Hepatocyte (in vitro differentiated cells): Measurements from ENCODE around the gene RALA. TPM values are rescaled to one million over a fixed set of nuclear protein-coding genes. Genes with fewer than 3 reads are reported as not detected.

ENCODE experiments used
- DNase-seq: peaks from one replicate; pipeline ENCODE4 v3.0.0-alpha.2; 2016; ENCODE audit warnings: low spot score
- H2AFZ ChIP-seq: fragments of 200-600 bp; sonication (generic); 2 replicates; pipeline ENCODE4 v1.6.0; 2016; ENCODE audit warnings: antibody characterized with exemption, mild to moderate bottlenecking
- H3K27ac ChIP-seq: fragments of 200-600 bp; sonication (generic); 2 replicates; pipeline ENCODE4 v1.5.1; 2016; ENCODE audit warnings: mild to moderate bottlenecking
- H3K27me3 ChIP-seq: fragments of 200-600 bp; sonication (generic); 2 replicates; pipeline ENCODE4 v1.6.1; 2016
- H3K36me3 ChIP-seq: fragments of 200-600 bp; sonication (generic); replicated peaks from 2 replicates; pipeline ENCODE4 v1.5.1; 2016; ENCODE audit warnings: low read depth; ENCODE audit not compliant: insufficient read depth
- H3K4me1 ChIP-seq: fragments of 200-600 bp; sonication (generic); 2 replicates; pipeline ENCODE4 v1.5.1; 2016; ENCODE audit warnings: mild to moderate bottlenecking, moderate library complexity; ENCODE audit not compliant: insufficient read depth
- H3K4me2 ChIP-seq: fragments of 200-600 bp; sonication (generic); 2 replicates; pipeline ENCODE4 v1.6.0; 2016
- H3K4me3 ChIP-seq: fragments of 200-600 bp; sonication (generic); 2 replicates; pipeline ENCODE4 v1.5.1; 2016; ENCODE audit warnings: mild to moderate bottlenecking
- H3K79me2 ChIP-seq: fragments of 200-600 bp; sonication (generic); 2 replicates; pipeline ENCODE4 v1.6.0; 2017; ENCODE audit warnings: mild to moderate bottlenecking
- H3K9me2 ChIP-seq: fragments of 200-600 bp; sonication (generic); replicated peaks from 2 replicates; pipeline ENCODE4 v1.6.0; 2017; ENCODE audit warnings: mild to moderate bottlenecking; ENCODE audit not compliant: insufficient read depth
- H3K9me3 ChIP-seq: fragments of 200-600 bp; sonication (generic); 2 replicates; pipeline ENCODE4 v1.5.1; 2016; ENCODE audit warnings: low read depth, mild to moderate bottlenecking
- H4K20me1 ChIP-seq: fragments of 200-600 bp; sonication (generic); 2 replicates; pipeline ENCODE4 v1.6.0; 2016; ENCODE audit warnings: mild to moderate bottlenecking; ENCODE audit not compliant: insufficient read depth, poor library complexity, severe bottlenecking
- CTCF ChIP-seq: fragments of 200-600 bp; sonication (generic); IDR thresholded peaks from 2 replicates; pipeline ENCODE4 v1.5.1; 2016; ENCODE audit warnings: antibody characterized with exemption, mild to moderate bottlenecking; ENCODE audit not compliant: poor library complexity
- EZH2 ChIP-seq: fragments of 200-600 bp; sonication (generic); IDR thresholded peaks from 2 replicates; pipeline ENCODE4 v1.6.1; 2016; ENCODE audit warnings: antibody characterized with exemption, mild to moderate bottlenecking, borderline replicate concordance
- EZH2phosphoT487 ChIP-seq: fragments of 200-600 bp; sonication (generic); IDR thresholded peaks from one replicate; pipeline ENCODE4 v1.6.1; 2018; ENCODE audit warnings: antibody characterized with exemption, mild to moderate bottlenecking, low read depth, moderate library complexity; ENCODE audit not compliant: unreplicated experiment, severe bottlenecking
- WGBS: methylation state at CpG from one replicate; pipeline ENCODE4 v1.1.6; 2016; ENCODE audit warnings: low lambda C conversion rate; ENCODE audit errors: missing lambda C conversion rate; 5-methylcytosine and 5-hydroxymethylcytosine counted together
- polyA plus RNA-seq: library from polyadenylated mRNA; unstranded; fragments of >200 nt; fragmentation: Nextera tagmentation; extraction: Ambion mirVana; gene quantifications from 2 replicates; pipeline ENCODE4 v1.2.1, GENCODE V29; 2016
- total RNA-seq: library from RNA; depleted of rRNA; stranded (reverse); fragments of >200 nt; gene quantifications from 2 replicates; pipeline ENCODE4 v1.2.3, GENCODE V29; 2014

The RALA gene
- total and polyA plus RNA-seq, 2 experiments from 2014 or later, result 25.5 to 42.8 TPM

GRCh38 chr7:39609113-39609934 lies 14.0 kb upstream of the RALA start:
- no peaks in the 10 kb centered on the region for H3K9me2 ChIP-seq

GRCh38 chr7:39609935-39610263 lies 13.5 kb upstream of the RALA start:
- Histone ChIP-seq H3K4me1 (no peaks in the 10 kb centered on the region), H3K4me3 (peak overlapping the region; percentile 20), H3K9me2 (no peaks in the 10 kb centered on the region), H3K36me3 (no peaks in the 10 kb centered on the region), H3K27ac (no peak overlapping the region), H3K4me2 (peak overlapping the region; percentile 86), H3K27me3 (no peaks in the 10 kb centered on the region), H3K79me2 (no peaks in the 10 kb centered on the region), H4K20me1 (no peaks in the 10 kb centered on the region), H3K9me3 (no peaks in the 10 kb centered on the region), H2AFZ (peak overlapping the region; percentile 58)
- WGBS, result 71% methylated on average over 5 of the region's 5 CpGs
- no peak for DNase-seq
- no peak for TF ChIP-seq EZH2
- no peak for TF ChIP-seq CTCF
- no peak for TF ChIP-seq EZH2phosphoT487

More at GRCh38 chr7:39609113-39609934, 14.0 kb upstream of the RALA start:
- peak overlapping the region; percentile 86 for H3K4me2 ChIP-seq
- no peaks in the 10 kb centered on the region for H4K20me1 ChIP-seq
- H3K4me1 ChIP-seq, result no peaks in the 10 kb centered on the region
- H3K36me3 ChIP-seq, result no peaks in the 10 kb centered on the region
- H2AFZ ChIP-seq, result peak overlapping the region; percentile 58
- H3K27me3 ChIP-seq, result no peaks in the 10 kb centered on the region
- H3K4me3 ChIP-seq, result peak overlapping the region; percentile 20
- 10% methylated on average over 32 of the region's 36 CpGs for WGBS
- TF ChIP-seq EZH2phosphoT487, result no peak
- TF ChIP-seq EZH2, result peak; percentile 9
- TF ChIP-seq CTCF, result peak; percentile 31
- H3K27ac ChIP-seq, result peak overlapping the region; percentile 8
- H3K79me2 ChIP-seq, result no peaks in the 10 kb centered on the region
- DNase-seq, result peak; percentile 32
- H3K9me3 ChIP-seq, result no peaks in the 10 kb centered on the region

GRCh38 chr7:39613577-39613976 lies 9.8 kb upstream of the RALA start:
- H3K4me3 ChIP-seq, result no peak overlapping the region
- no peaks in the 10 kb centered on the region for H3K9me3 ChIP-seq
- 86% methylated on average over 4 of the region's 4 CpGs for WGBS
- H3K9me2 ChIP-seq, result no peaks in the 10 kb centered on the region
- H3K27ac ChIP-seq, result no peak overlapping the region
- TF ChIP-seq EZH2phosphoT487 (no peak), EZH2 (no peak), CTCF (no peak)
- no peaks in the 10 kb centered on the region for H3K36me3 ChIP-seq
- no peaks in the 10 kb centered on the region for H4K20me1 ChIP-seq
- no peaks in the 10 kb centered on the region for H3K27me3 ChIP-seq
- no peak overlapping the region for H3K4me2 ChIP-seq
- H3K79me2 ChIP-seq, result no peaks in the 10 kb centered on the region
- peaks cover 5% of the 10 kb centered on the region for H3K4me1 ChIP-seq
- H2AFZ ChIP-seq, result no peak overlapping the region
- no peak for DNase-seq
